Posterior cingulate gyrus (tissue), 11 donors: ENCODE data around the gene FBXL15.

ENCODE experiments used
- DNase-seq, 10 donors: peaks; one replicate each; pipeline versions ENCODE4 v3.0.0 to v3.0.0-alpha.2; 2020 to 2021; ENCODE audit warnings: mixed read lengths in 3 of 10
- intact Hi-C: fragments of 100-400 bp; cut with DNase I; formaldehyde crosslinking; loops from one replicate; pipeline ENCODE4 v1.15.1; 2023

FBXL15 gene, protein sequence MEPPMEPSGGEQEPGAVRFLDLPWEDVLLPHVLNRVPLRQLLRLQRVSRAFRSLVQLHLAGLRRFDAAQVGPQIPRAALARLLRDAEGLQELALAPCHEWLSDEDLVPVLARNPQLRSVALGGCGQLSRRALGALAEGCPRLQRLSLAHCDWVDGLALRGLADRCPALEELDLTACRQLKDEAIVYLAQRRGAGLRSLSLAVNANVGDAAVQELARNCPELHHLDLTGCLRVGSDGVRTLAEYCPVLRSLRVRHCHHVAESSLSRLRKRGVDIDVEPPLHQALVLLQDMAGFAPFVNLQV

DNA sequence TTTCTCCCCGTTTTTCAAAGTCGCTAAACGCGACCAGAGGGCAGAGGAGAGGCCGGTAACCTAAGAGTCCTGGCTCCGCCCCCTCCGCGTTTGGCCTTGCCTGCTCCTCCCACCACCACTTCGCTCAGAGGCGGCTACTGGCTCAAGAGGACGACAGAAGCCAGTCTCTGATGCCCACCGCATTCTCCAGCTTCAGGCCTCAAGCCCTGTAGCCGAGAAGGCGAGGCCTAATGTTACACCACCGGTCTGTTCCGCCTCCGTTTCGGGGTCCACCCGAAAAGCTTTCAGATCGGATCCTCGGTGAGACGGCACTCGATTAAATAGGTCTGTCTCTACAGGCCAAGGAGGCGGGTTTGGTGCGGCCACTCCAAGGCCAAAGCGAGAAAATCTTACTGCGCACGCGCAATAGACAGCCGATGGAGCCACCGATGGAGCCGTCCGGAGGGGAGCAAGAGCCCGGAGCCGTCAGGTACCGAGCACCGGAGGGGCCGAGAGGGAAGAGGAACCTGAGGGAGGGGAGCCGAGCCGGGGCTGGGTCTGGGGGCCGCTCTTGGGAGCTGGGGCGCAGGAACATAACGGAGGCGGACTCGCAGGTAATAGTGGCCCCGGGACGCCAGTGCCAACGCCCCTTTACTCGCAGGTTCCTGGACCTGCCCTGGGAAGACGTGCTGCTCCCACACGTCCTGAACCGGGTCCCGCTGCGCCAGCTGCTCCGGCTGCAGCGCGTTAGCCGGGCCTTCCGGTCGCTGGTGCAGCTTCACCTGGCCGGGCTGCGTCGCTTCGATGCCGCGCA is at the start of gene FBXL15:
Gene FBXL15, plus strand, starts transcription at position 123 of the 793 bp plus-strand sequence. Its CDS starts 294 bp downstream, at position 417.
- peak; percentile 89 to 99 (median 94) for DNase-seq
- intact Hi-C loops: loop anchor here (1.0 to 5.0 kb wide), 2 partner anchors 11 to 41 kb away; partner anchors contain the start of gene CUEDC2

DNA sequence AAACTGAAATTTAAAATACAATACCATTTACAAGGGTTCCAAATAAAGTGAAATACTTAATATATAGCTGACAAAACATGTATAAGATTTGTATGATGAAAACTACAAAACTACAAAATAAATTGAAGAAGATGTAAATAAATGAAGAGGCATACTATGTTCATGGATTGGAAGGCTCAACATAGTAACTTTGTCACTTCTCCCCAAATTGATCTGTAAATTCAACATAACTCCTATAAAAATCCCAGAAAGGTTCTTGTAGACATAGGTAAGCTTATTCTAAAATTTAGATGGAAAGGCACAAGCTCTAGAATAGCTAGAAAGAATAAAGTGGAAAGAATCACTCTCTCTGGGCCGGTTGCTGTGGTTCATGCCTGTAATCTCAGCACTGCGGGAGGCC is 49.3 kb upstream of the FBXL15 start:
- no peak for DNase-seq
- intact Hi-C loops: no loop called here

DNA sequence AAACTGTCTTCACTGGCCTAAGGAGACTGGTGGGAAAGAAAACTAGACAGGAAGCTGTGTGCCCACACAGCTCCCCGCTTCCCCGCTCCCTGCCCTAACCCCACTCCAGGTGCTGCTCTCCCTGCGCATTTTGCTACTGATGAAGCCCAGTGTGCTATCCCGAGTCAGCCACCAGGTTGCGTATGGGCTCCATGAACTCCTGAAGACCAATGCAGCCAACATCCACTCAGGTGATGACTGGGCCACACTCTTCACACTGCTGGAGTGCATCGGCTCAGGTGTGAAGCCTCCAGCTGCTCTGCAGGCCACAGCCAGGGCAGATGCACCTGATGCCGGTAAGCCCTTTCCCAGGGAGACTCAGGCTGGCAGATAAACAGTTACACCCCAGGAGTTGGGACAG is 45.4 kb upstream of the FBXL15 start:
- intact Hi-C loops: no loop called here
- no peak for DNase-seq

DNA sequence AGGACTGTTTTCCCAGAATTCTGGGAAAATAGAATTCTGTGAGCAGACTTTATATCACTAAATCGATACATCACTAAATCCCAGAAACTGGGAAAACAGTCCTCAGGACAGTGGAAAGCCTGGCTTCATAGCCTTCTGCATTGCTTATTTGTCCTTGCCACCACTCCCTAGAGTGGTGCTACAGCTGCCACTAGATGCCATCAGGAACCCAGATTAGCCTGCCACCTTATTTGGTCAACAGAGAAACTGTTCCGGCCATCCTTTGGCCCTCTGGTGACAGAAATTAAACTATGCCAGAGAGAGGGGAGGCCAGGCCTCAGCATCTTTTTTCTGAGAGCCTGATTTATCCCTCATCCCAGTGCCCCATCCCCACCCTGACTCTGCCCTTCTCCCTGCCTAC is 44.8 kb upstream of the FBXL15 start:
- DNase-seq: no peak
- intact Hi-C loops: no loop called here

DNA sequence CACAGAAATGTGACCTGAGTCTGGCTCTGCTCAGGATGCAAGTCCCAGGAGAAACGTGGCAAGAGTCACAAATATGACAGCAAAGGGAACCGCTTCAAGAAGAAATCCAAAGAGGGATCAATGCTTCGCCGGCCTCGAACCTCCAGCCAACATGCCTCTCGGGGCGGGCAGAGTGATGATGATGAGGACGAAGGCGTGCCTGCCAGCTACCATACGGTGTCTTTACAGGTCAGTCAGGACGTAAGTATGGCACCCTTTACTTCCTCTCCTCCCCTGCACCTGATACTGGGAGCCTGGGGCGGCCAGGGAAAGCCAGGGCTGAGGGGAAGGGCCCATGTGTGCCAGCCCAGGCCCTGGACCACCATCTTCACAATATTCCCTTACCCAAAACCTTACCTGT is 43.7 kb upstream of the FBXL15 start:
- peak in 1 of 10 donors; percentile 70 for DNase-seq
- intact Hi-C loops: no loop called here

DNA sequence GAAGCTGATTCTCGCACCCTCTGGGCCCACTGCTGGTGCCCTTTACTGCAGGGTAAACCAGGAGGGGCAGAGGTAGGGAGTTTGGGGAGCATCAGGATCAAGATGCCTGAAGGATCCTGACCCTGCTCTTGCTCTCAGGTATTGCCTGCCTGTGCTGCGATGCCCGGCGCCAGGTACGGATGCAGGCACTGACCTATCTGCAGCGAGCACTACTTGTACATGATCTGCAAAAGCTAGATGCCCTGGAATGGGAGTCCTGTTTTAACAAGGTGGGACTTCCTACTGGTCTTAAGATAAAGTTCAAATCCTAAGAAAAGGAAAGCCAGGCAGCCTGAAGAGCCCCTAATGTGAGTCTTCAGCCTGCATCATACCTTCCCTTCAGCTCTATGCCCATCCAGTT is 41.3 kb upstream of the FBXL15 start:
- intact Hi-C loops: no loop called here
- DNase-seq: no peak

DNA sequence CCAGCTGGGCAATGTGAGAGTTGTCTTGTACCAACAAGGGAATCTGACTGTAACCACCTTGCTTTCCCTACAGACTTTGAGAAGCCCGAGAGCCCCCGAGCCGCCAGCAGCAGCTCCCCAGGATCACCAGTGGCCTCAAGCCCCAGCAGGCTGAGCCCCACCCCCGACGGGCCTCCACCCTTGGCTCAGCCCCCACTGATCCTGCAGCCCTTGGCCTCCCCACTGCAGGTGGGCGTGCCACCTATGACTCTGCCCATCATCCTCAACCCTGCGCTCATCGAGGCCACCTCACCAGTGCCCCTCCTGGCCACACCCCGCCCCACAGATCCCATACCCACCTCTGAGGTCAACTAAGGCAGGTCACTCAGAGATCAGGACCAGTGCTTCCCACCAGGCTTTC is 38.7 kb upstream of the FBXL15 start:
- DNase-seq: peak in 1 of 10 donors; percentile 65
- intact Hi-C loops: no loop called here

DNA sequence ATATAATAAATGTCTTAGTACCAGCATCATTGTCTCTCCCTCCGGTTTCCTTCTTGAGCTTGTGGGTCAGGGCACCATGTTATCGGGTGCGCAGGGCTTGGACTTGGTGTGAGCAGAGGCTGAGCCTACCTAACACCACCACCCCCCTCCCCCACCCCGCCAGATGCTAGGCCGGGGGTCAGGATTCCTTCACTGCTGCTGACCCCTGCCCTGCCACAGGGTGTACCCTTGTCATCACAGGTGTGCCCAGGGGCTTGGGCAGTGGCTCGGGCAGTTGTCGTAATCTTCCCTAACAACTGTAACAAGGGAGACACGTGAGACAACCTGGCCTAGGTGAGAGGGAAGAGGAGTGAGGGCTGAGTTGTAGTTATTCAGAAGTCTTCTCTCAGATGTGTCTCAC is 37.8 kb upstream of the FBXL15 start:
- intact Hi-C loops: no loop called here
- DNase-seq: peak in 1 of 10 donors; percentile 50

DNA sequence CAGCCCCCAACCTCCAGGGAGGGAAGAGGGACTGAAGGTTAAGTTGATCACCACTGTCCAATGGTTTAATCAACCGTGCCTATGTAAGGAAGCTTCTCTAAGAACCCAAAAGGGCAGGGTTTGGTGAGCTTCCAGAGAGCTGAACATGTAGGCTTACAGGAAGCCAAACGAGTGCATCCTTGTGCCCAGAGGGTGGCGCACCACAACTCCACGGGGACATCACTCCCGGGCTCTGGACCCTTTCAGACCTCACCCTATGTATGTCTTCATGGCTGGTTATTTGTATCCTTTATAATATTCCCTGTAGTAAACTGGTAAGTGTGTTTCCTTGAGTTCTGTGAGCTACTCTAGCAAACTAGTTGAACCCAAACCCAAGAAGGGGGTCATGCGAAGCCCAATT is 36.6 kb upstream of the FBXL15 start:
- intact Hi-C loops: no loop called here
- peak in 2 of 10 donors; percentile 7 to 15 for DNase-seq

DNA sequence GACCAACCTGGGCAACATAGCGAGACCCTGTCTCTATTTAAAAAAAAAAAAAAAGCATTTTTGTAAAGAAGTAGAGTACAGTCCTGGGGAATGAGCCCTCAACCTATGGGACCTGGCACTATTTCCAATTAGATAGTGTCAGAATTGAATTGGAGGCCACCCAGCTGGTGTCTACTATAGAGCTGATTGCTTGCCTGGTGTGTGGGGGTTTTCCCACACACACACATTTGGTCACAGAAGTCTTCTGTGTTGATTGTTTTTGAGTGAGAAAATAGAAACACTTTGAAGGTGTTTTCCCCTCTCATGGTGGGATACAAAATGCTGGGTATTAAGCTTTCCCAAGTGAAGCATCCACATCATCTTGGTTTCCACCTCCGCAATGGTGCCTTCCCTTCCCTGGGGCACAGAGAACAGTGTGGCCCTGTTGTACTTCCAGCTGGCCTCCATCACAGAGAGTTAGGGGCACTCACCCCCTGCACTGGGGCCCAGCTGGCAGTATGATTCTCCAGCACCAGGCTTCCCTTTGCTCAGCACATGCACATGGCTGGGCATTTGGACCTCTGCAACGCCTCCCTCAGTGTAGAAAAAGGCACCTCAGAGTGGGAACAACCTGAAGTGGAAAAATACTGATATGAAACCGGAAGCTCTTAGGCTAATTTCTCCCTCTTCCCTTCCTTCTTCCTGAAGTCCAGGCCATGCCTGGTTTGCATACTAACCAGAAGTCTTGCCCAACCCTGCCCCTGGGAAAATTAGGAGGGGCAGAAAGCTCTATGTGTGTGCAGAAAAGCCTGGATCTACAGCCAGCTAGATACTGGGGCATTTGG is 35.8 kb upstream of the FBXL15 start:
- intact Hi-C loops: no loop called here
- peak in 2 of 10 donors; percentile 47 to 54 for DNase-seq

DNA sequence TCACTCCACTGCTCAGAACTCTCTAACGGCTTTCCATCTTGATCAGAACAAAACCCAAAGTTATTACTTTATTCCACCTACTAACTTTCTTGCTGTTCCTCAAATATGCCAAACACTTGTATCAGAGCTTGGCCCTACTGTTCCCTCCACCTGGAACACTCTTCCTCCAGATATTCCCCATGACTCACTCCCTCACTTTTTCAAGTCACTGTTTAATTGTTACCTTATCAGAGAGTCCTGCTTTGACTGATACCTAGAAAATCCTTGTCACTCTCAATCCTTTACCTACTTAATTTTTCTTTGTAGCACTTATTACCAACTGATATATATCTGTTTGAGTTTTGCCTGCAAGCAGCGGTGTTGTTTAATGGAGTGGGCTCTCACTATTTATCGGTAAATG is 30.7 kb upstream of the FBXL15 start:
- DNase-seq: no peak
- intact Hi-C loops: loop anchor here (5.0 kb wide), 1 partner anchor 192 kb away; no protein-coding TSS in a partner anchor

DNA sequence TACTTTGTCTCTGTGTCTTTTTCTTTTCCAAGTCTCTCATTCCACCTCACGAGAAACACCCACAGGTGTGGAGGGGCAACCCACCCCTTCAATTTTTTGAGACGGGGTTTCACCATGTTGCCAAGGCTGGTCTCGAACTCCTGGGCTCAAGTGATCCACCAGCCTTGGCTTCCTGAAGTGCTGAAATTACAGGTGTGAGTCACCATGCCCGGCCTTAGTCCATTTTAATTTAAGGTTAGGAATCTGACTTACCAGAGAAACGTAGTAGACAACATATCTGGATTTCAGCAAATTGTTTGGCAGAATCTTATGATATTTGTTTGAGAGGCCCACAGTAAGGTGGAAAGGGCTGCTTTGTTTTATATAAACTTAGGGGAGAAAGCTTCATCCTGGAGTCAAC is 28.3 kb upstream of the FBXL15 start:
- intact Hi-C loops: loop anchor here (5.0 kb wide), 1 partner anchor 190 kb away; no protein-coding TSS in a partner anchor
- peak in 3 of 10 donors; percentile 5 to 19 (median 16) for DNase-seq

DNA sequence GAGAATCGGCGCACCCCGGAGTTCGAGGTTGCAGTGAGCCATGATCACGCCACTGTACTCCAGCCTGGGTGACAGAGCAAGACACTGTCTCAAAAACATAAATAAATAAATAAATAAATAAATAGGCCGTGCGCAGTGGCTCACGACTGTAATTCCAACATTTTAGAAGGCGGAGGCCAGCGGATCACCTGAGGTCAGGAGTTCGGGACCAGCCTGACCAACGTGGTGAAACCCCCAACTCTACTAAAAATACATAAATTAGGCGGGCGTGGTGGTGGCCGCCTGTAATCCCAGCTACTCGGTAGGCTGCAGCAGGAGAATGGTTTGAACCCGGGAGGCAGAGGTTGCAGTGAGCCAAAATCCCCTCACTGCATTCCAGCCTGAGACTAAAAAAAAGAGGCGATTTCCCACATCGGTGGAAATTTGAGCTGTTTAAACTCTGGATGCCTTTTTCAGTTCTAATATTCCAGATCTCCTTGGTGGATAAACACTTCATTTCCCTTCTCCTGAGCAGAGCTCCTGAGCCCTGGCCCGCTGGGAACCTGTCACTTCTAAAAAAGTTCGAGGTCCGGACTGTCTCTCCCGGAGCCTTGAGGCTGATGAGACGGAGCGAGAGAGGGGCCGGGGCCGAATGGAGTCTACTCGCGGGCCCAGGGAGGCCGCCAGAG is 27.1 kb upstream of the FBXL15 start:
- intact Hi-C loops: loop anchor here (1.0 to 5.0 kb wide), 3 partner anchors 29 to 189 kb away; no protein-coding TSS in a partner anchor

DNA sequence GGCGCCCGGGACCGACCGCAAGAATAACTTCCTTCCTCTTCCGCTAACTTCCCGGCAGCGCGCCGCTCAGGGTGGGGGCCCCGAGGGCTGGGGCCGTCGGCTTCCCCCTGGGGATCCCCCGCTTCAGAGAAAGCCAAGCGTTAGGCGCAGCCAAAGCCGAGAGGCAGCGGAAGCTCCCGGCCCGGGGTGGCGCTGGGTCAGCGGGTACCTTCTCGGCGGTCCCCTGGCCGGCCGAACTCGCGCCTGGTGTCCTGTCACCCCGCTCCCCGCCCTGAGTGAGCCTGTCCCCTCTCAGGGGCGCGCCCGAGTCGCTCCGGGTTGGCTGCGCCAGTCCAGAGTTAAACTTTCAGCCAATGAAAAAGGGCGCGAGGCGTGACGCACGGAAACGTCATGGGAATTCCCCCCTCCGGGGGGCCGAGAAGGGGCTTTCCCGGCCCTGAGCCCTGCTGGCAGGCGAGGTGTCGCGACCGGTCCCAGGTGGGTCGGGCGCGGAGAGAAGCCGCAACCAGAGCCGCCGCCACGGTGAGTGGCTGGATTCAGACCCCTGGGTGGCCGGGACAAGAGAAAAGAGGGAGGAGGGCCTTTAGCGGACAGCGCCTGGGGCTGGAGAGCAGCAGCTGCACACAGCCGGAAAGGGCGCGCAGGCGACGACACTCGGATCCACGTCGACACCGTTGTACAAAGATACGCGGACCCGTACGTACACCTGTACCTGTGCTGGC is 26.4 kb upstream of the FBXL15 start:
- DNase-seq: peak; percentile 69 to 97 (median 84)
- intact Hi-C loops: loop anchor here (1.0 to 5.0 kb wide), 3 partner anchors 28 to 188 kb away; no protein-coding TSS in a partner anchor

More for the DNA sequence above, 27.1 kb upstream of the FBXL15 start:
- DNase-seq: peak in 5 of 10 donors; percentile 11 to 96 (median 81)

DNA sequence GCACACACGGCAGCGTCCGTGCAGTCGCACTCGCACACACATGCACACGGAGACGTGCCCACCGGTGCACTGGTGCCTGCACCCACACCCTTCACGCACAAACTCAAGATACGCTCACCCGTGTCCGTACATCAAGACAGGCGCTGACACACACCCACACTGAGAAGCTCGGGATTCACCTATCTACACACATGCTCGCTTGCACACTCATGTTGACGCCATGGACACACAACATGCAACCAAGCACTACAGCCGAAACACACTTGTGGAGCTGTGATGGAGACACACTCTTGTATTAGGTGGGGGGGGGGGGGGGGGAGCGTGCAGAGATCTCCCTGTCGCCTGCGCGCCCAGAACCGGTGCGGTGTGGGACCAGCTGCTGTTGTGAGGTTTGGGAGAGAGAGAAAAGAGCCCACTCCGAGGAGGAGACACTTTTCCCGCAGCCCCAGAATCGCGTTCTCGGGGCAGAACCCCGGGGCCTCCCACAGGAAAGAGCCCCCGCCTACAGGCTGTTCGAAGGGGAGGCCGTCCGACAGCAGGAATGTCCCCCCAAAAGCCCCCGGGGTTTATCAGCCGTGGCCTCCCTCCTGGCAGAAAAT is 25.7 kb upstream of the FBXL15 start:
- intact Hi-C loops: loop anchor here (1.0 to 5.0 kb wide), 5 partner anchors 27 to 228 kb away; partner anchors contain the start of gene ELOVL3
- peak in 3 of 10 donors; percentile 55 to 72 (median 70) for DNase-seq

DNA sequence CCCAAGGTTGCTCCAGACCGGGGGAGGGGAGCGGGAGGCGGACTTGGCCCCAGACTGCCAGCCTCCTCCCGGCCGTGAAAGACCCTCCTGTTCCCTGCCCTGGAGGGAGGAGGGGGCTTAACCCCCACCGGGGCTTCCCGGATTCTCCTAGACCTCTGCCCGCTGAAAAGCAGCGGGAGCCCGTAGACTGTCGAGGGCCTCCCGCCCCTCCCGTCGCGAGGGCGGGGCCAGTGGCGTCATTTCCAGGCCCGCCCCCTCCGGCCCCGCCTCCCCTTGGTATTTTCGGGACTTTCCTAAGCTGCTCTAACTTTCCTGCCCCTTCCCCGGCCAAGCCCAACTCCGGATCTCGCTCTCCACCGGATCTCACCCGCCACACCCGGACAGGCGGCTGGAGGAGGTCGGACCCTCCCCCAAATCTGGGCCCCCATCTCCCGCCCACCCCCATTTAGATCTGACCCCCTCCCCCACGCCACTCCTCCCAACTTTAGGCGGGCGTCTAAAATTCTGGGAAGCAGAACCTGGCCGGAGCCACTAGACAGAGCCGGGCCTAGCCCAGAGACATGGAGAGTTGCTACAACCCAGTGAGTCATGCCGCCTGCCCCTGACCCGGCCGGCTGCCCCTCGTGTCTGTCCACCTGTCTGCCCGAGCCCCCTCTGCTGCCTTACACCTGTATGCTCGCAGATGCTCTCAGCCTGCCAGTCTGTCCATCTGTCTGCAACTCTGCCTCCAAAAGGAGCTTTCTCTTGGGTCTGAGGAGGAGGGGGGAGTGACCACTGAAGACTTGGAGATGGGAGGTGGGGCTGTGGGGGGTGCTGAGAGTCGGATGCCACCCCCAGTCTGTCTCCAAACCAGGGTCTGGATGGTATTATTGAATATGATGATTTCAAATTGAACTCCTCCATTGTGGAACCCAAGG is 25.0 kb upstream of the FBXL15 start, which contains the start of gene NFKB2:
Gene NFKB2, plus strand, starts transcription at position 306 of the 917 bp plus-strand sequence. Its CDS starts 255 bp downstream, at position 561.
- peak; percentile 65 to 97 (median 78) for DNase-seq
- intact Hi-C loops: loop anchor here (2.0 to 5.0 kb wide), 3 partner anchors 83 to 228 kb away; partner anchors contain the start of gene ELOVL3

DNA sequence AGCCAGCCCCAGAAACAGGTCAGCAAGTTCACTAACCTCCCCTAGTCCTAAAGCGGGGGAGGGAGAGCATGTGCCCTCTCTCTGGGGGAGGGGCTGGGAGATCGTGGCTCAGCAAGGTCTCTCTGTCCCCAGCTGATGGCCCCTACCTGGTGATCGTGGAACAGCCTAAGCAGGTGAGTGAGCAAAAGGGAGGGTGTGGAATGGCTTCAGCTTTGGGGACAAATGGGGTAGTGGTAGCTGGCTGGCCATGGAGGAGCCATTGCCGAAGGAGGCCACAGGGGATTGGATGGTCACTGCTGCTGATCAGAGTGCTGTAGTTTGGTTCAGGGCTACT is 24.4 kb upstream of the FBXL15 start:
- peak in 3 of 10 donors; percentile 19 to 52 (median 51) for DNase-seq
- intact Hi-C loops: loop anchor here (5.0 kb wide), 2 partner anchors 169 to 229 kb away; partner anchors contain the start of gene ELOVL3
